ENCODE data around the gene OR5D13.

Gene OR5D13, protein sequence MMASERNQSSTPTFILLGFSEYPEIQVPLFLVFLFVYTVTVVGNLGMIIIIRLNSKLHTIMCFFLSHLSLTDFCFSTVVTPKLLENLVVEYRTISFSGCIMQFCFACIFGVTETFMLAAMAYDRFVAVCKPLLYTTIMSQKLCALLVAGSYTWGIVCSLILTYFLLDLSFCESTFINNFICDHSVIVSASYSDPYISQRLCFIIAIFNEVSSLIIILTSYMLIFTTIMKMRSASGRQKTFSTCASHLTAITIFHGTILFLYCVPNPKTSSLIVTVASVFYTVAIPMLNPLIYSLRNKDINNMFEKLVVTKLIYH

DNA sequence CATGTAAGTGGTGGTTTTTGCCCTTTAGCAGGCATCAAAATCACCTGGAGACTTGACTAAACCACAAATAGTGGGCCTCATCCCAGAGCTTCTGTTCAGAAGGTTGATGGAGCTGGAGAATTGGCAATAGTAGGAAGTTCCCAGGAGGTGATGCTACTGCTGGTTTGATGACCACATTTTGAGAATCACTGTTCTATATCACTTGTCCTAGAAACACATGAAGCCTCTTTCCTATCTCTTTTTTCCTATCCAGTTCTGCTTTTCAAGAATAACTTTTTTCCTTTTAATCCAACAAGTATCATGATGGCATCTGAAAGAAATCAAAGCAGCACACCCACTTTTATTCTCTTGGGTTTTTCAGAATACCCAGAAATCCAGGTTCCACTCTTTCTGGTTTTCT, at the start of gene OR5D13:
TSS of gene OR5D13 (plus strand) at position 301 of the 400 bp plus-strand sequence. CDS start at position 301, 0 bp downstream.
- DNase-seq = no peak

DNA sequence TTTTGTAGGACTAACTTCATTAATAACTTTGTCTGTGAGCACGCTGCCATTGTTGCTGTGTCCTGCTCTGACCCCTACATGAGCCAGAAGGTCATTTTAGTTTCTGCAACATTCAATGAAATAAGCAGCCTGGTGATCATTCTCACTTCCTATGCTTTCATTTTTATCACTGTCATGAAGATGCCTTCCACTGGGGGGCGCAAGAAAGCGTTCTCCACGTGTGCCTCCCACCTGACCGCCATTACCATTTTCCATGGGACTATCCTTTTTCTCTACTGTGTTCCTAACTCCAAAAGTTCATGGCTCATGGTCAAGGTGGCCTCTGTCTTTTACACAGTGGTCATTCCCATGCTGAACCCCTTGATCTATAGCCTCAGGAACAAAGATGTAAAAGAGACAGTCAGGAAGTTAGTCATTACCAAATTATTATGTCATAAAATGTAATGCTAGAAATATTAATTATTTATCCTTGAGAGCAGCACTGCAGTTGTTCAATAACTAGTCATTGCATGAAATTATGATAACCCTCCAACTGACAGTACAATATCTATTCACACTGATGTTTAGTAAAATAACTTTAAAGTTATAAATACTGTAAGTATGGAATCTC, 46.4 kb upstream of the OR5D13 start:
- no peak for DNase-seq

DNA sequence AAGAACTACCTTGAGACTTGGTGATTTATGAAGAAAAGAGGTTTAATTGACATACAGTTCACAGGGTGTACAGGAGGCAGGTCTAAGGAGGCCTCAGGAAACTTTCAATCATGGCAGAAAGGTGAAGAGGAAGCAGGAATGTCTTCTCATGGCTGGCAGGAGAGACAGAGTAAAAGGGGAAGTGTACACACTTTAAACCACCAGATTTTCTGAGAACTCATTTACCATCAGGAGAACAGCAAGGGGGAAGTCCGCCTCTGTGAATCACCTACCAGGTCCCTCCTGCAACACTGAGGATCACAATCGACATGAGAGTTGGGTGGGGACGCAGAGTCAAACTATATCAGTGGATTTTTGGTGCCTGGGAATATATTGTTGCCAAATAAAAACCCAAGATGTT, 40.3 kb upstream of the OR5D13 start:
- no peak for DNase-seq

DNA sequence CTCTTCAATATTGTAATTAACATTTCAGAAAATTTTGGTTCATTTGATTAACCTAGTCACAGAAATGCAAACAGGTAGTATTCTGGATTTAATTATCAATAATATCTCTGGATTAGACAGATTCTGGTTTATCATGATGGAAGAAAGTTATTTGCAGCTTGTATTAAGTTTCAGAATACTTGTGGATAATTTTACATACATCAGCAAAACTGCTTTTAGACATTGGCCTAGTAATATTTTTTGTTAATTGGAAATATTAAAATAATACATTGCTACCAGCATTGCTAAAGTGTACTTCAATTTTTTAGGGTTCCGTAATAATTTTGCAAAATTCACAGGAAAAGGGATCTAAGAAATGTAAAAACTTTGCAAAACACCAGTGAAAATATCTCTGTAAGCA, 18.4 kb downstream of the OR5D13 start:
- no peak for DNase-seq

DNA sequence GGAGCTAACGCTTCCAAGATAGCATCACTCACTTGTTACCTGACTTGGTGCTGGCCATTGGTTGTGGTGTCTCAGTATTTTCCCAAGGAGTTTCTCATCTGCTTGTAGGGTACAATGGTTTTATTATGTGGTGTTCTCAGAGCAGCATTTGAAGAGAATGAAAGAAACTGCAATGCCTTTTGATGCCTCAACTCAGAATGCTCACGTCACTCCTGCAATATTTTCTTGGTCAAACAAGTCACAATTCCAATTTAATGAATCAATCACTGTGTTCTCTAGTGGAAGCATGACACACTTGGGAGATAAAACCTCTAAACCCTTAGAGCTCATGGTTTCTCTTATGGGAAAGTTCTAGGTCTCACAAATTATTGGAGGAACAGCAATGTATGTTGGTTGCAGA, 20.1 kb downstream of the OR5D13 start:
- DNase-seq = no peak

DNA sequence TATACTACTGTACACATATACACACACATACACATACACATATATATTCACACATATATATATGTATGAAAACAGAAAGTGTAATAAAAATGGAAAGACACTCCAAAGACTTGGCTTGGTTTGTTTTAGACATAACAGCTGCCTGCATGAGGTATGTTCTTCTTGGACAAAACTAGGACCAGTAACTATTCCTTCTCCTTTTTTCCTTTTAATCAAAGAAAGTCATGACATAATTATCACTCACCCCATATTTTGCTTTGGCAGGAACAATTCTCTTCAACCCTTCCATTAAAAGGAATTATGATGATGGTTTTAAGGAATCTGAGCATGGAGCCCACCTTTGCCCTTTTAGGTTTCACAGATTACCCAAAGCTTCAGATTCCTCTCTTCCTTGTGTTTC, 22.0 kb downstream of the OR5D13 start, which contains the start of gene OR5D14:
TSS of gene OR5D14 (plus strand) at position 301 of the 400 bp plus-strand sequence. CDS start at position 301, 0 bp downstream.
- DNase-seq = no peak

DNA sequence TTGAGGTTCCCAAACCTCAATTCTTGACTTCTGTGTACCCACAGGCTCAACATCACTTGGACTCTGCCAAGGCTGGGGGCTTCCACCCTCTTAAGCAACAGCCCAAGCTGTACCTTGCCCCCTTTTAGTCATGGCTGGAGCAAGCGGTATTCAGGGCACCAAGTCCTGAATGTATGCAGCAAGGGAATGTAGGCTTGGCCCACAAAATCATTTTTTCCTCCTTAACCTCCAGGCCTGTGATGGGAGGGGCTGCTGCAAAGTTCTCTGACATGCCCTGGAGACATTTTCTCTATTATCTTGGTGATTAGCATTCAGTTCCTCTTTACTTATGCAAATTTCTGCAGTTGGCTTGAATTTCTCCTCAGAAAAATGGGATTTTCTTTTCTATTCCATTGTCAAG, 33.0 kb downstream of the OR5D13 start:
- no peak for DNase-seq

DNA sequence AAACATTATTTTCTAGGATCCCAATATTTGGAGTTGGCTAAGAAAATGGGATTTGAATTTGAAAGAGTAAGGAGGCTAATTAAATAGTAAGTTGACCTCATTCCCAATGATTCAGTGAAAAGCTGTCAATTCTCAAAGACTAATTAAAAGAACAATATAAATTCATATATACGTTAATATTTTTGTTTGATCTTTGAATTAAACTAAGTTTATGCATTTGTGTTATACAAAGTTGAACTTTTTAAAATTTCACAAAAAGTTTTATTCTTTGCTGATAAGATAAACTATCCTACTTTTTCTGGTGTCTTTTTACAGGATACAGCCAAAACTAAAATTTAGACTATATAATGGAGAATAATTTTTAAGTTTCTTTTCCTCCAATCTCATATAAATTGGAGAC, 37.8 kb downstream of the OR5D13 start, which contains the start of gene OR5L1:
TSS of gene OR5L1 (plus strand) at position 301 of the 400 bp plus-strand sequence. CDS start 100 bp downstream, outside the sequence.
- DNase-seq = no peak

DNA sequence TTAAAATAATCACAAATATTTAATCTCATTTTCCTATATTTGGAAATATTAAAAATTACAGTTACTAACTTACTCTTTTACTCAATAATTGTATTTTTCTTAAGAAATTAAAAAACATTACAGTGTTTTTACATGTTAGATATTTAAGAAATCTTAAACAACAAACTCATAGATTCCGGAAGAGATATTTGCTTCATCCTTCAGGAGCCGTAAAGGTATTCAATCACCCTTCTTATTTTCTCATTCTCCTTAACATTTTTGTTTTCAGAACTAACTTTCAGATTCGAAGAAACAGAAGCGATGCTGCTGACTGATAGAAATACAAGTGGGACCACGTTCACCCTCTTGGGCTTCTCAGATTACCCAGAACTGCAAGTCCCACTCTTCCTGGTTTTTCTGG, 46.1 kb downstream of the OR5D13 start, which contains the start of gene OR5D18:
TSS of gene OR5D18 (plus strand) at position 301 of the 400 bp plus-strand sequence. CDS start at position 301, 0 bp downstream.
- DNase-seq = no peak
